SK-N-SH (cell line): Measurements from ENCODE around the gene KIAA0513.

Experiments
- EP300 ChIP-seq, 2 experiments: IDR thresholded peaks; 2 replicates each; pipeline versions ENCODE4 v1.4.0 to v1.6.1; 2012; ENCODE audit warnings: borderline replicate concordance in 1 of 2, low read depth in 1 of 2, low read length in 1 of 2
- EZH2phosphoT487 ChIP-seq: fragments of 200-600 bp; sonication (generic); IDR thresholded peaks from 2 replicates; pipeline ENCODE4 v1.6.1; 2017; ENCODE audit warnings: low read depth, mixed run types, mild to moderate bottlenecking, antibody characterized with exemption, moderate library complexity, borderline replicate concordance
- FOSL2 ChIP-seq: IDR thresholded peaks from 2 replicates; pipeline ENCODE4 v1.4.0; 2012; ENCODE audit warnings: low read depth, mild to moderate bottlenecking, moderate library complexity, borderline replicate concordance
- RFX5 ChIP-seq: IDR thresholded peaks from 2 replicates; pipeline ENCODE4 v1.6.1; 2012; ENCODE audit warnings: mild to moderate bottlenecking, improper control_type of control experiment, low read length
- RXRA ChIP-seq: IDR thresholded peaks from 2 replicates; pipeline ENCODE4 v1.4.0; 2012; ENCODE audit warnings: low read depth, mild to moderate bottlenecking, borderline replicate concordance
- USF1 ChIP-seq: IDR thresholded peaks from 2 replicates; pipeline ENCODE4 v1.4.0; 2012; ENCODE audit warnings: low read depth, borderline replicate concordance

GRCh38 chr16:85094812-85095211, 67.2 kb downstream of the KIAA0513 start:
- no peak for TF ChIP-seq EZH2phosphoT487
- no peak for TF ChIP-seq RXRA
- no peak for TF ChIP-seq USF1
- no peak for TF ChIP-seq RFX5
- TF ChIP-seq FOSL2: no peak
- TF ChIP-seq EP300 (IDR thresholded peaks at IDR 0.05; ENCODE audit: borderline replicate concordance in 1 of 2, low read depth in 1 of 2, low read length in 1 of 2): no peak
